NCI-H1417 (cell line): ENCODE results near the gene ELMO3.

Experiments
- DNase-seq, 3 experiments: peaks; one replicate each; lab custom pipeline; 2025; lab: John Stamatoyannopoulos, UW

The ELMO3 gene

DNA sequence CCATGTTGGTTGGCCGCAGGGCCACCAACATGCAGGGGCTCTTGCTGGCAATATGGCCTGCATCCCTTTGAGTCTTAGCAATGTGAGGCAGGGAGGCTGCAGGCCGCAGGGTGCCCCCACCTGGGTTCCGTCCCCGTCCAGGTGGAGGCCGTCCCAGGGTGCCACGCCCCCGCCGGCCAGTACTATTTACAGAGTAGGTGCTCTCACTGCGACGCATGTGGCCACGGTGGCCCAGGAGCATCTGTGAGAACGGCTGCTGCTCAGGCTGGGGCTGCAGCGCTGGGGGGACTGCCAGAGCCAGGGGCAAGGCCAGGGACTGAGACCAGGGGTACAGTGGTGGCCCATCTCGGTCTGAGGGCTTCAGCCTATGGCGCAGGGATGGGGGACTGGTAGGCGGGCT, 18.8 kb upstream of the ELMO3 start:
- no peak for DNase-seq

GRCh38 chr16:67181346-67181745, 17.6 kb upstream of the ELMO3 start:
- DNase-seq: no peak

DNA sequence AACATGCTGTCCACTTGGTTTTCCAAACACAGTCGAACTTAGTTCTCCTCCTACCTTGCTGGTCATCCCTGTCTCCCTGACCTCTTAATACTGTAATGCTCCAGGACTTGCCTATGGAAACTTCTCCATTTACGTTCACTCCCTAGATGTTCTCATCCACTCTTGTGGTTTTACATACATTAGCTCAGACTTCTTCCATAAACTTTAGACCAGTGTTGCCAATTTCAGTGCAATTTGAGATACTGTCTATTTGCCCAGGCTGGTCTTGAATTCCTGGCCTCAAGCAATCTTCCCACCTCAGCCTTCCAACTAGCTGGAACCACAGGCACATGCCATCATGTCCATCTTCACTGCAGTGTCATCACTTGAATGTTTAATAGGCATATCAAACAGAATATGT, 16.6 kb upstream of the ELMO3 start:
- DNase-seq: no peak

DNA sequence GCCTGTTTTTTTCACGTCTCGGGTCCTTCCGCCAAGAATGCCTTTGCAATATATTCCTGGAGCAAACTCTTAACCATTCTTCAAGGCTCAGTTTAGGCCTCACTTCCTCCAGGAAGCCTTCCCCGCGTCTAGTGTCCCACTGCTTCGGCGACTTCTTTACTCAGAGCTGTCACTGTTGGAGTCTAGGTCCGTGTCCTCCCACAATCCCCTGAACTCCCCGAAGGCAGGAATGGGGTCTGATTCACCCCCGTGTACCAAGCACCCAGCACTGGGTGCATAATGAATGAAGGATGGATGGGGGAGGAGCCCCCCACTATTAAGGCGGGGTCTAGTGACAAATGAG, 15.7 kb upstream of the ELMO3 start:
- no peak for DNase-seq

GRCh38 chr16:67183627-67184452, 15.1 kb upstream of the ELMO3 start, which contains the start of gene MATCAP1:
Gene MATCAP1, minus strand, starts transcription at chr16:67183963. Its CDS starts 3,353 bp downstream, at chr16:67180610.
- DNase-seq: peak; percentile 92 to 98 (median 97)

DNA sequence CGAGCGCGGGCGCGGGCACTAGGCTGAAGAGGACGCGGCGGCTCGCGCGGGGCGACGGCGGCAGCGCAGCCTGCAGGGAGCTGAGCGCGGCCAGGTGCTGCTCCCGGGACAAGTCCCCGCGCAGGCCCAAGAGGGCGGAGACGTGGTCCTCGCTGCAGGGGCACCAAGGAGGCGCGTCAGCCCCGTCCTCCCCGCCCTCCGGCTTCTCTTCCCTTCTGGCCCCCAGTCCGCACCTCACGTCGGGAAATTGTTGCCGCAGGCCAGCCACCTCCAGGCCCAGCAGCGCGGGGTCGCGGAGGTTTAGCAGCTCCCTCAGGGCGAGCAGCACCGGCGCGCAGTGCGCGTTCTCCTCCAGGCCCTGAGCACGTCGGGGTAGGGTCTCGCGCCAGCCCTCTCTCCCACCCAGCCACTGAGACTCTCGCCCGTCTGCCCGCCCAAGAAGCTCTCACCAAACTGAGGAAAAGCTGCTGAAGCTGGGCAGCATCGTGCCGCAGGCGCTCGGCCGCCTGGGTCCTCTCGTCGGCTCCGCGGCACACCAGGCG, 14.4 kb upstream of the ELMO3 start:
- peak; percentile 39 to 87 (median 85) for DNase-seq

- peak; percentile 56 to 82 (median 67) for DNase-seq
These were observed 13.8 kb upstream of the ELMO3 start for GRCh38 chr16:67184995-67185650.

DNA sequence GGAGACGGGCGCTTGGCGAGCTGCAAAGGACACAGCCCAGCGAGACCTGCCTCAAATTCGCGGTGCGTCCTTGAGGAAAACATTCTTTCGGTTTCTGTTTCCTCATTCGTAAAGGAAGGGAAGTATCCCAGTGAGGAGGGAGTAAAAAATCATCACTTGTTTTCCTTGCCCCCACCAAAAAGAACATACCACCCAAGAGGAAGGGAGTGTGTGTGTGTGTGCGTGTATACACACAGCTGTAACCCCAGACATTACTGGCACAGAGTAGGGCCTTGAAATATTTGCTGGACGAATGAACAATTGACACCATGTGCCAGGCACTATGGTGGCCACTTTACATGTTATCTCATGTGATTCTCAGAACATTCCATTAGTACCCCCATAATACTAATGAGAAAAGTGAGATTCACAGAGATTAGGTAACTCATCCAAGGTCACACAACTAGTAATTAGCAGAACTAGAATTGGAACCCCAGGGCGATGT, 13.2 kb upstream of the ELMO3 start:
- no peak for DNase-seq

DNA sequence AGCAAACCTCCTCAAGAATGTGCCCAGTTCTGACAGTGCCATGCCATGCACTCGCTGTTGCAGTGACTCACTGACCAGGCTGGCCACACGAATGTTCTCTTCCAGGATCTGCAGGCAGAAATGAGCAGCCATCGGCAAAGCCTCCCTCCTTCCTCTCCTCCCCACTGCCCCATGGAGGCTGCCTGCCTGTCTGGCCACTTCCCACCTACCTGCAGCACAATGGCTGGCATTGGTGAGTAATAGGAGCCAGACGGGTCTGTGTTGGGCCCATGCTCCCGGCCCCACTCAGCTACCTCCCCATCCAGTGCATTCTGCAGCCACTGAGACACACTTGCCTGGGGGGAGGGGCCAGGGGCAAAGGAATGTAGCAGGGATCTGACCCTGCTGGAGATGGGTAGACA, 12.4 kb upstream of the ELMO3 start:
- DNase-seq: no peak

GRCh38 chr16:67187175-67187890, 11.6 kb upstream of the ELMO3 start:
- no peak for DNase-seq

GRCh38 chr16:67188323-67188722, 10.6 kb upstream of the ELMO3 start:
- DNase-seq: no peak

GRCh38 chr16:67188798-67189197, 10.1 kb upstream of the ELMO3 start:
- DNase-seq: no peak

DNA sequence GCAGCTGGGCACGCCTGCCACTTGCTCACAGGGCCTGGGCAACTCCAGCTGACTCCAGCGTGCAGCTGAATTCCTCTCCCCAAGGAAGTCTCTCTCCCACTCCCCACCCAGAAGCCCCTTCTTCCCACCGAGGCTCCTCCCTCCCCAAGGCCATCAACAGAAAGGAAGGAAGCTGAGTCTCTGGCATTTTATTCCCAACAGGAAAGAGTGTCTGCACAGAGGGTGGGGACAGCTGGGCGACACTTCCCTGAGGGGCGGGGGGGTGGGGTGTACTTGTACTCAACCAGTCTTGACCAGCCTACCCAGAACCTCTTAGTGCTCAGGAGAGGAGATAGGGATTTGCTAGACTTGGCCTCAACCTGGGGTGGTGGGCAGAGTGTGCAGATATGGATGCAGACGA, 8.9 kb upstream of the ELMO3 start, which contains the start of gene EXOC3L1:
Gene EXOC3L1, minus strand, starts transcription at position 96 of the 400 bp plus-strand sequence. CDS start 460 bp downstream, outside the sequence.
- no peak for DNase-seq

DNA sequence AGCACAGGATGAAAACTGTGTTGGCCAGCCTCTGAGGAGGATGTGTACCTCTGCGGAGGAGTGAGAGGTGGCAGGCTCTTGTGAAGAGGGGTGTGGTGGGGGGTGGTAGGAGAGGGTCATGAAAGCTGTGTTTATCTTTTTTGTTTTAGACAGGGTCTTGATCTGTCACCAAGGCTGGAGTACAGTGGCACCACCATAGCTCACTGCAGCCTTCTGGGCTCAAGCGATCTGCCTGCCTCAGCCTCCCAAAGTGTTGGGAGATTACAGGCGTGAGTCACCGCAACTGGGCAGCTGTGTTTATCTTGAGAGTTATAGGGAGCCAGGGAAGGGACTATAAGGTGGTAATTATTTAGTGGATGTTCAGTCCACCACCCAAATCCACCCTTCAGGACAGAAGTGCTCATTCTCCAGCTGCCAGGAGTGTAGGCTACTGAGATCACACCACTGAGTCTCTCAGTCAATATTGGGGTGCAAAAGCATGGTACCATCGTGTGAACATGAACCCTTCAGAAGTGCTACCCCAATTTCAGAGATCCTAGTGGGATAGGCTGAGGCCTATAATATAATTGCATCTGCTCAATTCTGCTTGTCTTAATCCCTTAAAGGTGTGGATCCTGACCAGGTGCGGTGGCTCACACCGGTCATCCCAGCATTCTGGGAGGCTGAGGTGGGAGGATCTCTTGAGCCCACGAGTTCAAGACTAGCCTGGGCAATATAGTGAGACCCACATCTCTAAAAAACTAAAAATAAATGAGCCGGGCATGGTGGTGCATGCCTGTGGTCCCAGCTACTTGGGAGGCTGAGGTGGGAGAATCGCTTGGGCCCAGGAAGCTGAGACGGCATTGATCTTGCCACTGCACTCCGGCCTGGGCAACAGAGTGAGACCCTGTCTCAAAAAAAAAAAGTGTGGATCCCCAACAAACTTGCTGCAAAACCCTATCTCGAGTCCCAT, 8.2 kb upstream of the ELMO3 start:
- DNase-seq: peak in 1 of 3 experiments; percentile 7

- no peak for DNase-seq
These were observed 7.4 kb upstream of the ELMO3 start for GRCh38 chr16:67191411-67191994.

DNA sequence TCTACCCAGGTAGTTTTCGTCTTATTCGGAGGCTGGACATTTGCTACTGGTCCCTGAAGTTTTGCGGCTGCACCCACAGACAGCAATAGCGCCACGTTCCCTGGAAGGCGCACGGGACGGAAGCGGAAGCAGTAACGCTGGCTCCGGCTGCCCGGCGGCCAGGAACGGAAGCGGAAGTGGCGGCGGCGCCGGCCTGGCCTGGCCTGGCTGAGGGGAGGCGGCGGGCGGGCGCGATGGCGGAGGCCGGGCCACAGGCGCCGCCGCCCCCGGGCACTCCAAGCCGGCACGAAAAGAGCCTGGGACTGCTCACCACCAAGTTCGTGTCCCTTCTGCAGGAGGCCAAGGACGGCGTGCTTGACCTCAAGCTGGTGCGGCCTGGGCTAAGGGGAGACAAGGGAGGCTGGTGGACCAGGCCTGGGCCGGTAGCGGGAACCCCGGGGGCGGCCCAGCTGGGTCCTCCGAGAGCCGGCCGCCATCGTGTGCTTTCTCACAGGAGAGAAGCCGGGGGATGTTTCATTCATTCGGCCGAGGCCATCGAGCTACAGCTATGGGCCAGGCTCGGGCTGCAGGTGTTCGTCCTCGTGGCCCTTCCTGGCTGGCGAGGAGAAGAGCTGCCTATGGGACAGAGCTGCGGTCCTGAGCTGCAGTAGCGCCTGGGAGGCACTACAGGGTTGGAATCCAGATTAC, 6.8 kb upstream of the ELMO3 start, which contains the start of gene E2F4:
Gene E2F4, plus strand, starts transcription at position 161 of the 687 bp plus-strand sequence. Its CDS starts 73 bp downstream, at position 234.
- DNase-seq: peak; percentile 77 to 88 (median 79)

DNA sequence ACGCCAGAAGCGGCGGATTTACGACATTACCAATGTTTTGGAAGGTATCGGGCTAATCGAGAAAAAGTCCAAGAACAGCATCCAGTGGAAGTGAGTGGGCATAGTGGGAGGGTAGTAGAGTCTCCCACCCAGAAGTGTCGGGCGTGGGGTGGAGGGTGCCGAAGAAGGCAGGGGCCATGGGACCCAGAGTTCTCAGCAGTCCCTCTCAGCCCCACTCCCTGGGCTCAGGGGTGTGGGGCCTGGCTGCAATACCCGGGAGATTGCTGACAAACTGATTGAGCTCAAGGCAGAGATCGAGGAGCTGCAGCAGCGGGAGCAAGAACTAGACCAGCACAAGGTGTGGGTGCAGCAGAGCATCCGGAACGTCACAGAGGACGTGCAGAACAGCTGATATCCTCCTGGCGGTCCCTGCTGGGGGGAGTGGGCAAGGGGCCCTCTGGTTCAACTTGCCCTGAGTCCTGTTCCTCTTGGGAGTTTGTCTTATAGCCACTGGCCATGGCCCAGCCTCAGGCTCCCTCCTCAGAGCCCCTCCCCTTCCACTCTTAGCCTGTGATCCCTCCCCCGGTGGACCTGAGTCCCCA, 6.1 kb upstream of the ELMO3 start:
- DNase-seq: no peak

DNA sequence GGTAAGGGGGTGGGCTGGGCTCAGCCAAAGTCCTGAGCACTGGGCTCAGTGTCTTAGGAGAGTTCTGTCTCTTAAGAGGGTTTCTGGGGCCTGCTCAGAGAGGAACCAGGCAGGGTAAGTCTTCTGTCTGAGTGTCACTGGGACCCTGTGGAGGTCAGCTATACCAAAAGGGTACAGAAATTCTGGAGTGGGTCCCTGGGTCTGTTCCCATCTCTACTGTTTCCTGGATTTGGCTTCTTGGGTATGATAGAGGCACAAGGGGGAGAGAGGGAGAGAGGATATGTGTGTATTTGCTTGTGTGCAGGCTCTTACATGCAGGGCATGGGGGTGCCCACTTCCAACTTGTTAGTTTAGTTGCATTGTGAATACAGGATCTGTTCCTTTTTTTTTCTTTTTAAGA, 5.4 kb upstream of the ELMO3 start:
- DNase-seq: no peak

GRCh38 chr16:67194260-67194659, 4.7 kb upstream of the ELMO3 start:
- DNase-seq: no peak

- no peak for DNase-seq
These were observed 3.3 kb upstream of the ELMO3 start for GRCh38 chr16:67195676-67196075.
